GM18909 (cell line): ENCODE results near the gene ABHD5.

Source experiments
- ATAC-seq: cut with Tn5 transposase; IDR thresholded peaks from one replicate; pipeline ENCODE4 v1.9.1; 2021; ENCODE audit warnings: mild to moderate bottlenecking; ENCODE audit not compliant: unreplicated experiment, poor library complexity

ABHD5 gene

GRCh38 chr3:43753741-43754715 lies 63.3 kb downstream of the ABHD5 start:
- ATAC-seq, result no peak

DNA sequence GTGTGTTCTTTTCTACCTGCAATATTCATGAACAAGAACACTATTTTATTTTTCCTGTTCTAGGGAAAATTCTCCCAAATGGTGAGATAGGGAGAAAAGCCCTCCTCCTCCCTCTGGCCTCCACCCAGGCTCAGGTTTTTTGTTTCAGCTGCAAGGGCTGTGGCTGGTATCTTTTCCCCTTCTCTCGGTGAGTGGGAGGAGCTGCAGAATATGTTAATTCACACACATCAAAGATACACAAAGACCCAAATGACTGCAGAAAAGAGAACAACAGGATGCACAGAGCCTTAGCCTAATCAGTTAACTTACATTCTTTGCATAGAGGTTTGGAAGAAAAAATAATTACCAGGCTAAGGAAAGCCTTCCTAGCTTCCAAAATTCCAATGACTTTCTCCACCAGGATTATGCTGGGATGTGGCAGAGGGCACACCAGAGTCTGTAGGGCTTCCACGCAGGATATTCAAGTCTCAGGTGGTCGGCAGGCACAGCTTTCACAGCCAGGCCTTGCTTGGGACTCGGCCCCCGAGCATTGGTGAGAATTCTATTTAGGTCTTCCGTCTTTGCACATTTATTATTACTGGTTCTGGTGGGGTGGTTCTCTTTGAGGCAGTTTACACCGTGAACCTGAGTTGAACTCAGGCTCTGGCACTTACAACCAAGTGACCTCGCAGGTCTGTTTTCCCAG lies 64.9 kb downstream of the ABHD5 start:
- ATAC-seq, result no peak

DNA sequence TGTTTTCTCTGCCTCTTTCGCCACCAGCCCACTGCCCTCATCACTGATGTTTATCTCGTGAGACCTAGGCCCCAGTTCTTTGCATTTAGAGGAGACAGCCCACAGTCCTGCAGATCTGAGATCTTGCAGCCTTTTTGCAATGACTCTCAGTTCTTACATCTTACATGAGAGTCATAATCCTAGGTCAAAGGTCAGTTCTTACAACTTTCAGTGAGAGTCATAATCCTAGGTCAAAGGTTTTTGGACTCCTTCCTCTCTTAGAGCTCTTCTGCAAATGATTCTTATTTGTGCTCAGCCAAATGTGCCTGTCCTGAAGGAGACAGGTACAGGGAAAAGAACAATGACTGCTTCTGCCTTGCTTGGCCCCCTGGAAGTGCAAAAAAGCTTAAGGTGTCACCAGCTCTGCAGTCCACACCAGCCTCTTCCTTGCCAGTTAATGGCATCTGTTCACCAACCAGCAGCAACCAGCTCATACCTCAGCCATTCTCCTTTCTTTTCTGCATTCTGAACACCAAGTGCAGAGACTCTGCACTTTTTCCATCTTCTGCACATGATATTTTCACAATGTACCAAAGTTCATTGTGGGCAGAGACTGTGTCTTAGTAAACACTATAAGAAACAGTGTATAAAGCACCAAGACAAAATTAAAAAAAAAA lies 67.1 kb downstream of the ABHD5 start:
- ATAC-seq, result no peak

- ATAC-seq, result no peak
Observed at GRCh38 chr3:43758592-43759225, 68.0 kb downstream of the ABHD5 start.

GRCh38 chr3:43759297-43759782 lies 68.6 kb downstream of the ABHD5 start:
- ATAC-seq, result no peak

- no peak for ATAC-seq
Observed at GRCh38 chr3:43759938-43760337, 69.2 kb downstream of the ABHD5 start.

DNA sequence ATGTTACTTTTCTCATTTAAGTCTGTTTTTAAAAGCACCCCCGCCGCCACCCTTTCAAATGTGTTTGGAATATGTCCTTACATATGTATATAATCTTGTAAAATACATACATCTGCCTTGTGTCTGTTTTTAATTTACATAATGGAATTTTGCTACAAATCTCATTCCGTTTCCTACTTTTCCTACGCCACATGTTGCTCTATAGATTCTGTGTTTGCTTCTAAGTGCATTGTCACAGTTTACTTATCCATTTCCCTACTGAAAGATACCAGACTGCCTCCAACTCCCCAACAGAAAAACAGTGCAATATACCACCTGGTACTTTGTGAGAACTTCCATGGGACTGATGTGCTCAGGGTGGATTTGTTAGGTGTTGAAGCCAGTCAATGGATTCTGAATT lies 70.2 kb downstream of the ABHD5 start:
- no peak for ATAC-seq

- ATAC-seq, result no peak
Observed at GRCh38 chr3:43762451-43762850, 71.7 kb downstream of the ABHD5 start.

- ATAC-seq, result no peak
Observed at GRCh38 chr3:43764056-43764455, 73.3 kb downstream of the ABHD5 start.

DNA sequence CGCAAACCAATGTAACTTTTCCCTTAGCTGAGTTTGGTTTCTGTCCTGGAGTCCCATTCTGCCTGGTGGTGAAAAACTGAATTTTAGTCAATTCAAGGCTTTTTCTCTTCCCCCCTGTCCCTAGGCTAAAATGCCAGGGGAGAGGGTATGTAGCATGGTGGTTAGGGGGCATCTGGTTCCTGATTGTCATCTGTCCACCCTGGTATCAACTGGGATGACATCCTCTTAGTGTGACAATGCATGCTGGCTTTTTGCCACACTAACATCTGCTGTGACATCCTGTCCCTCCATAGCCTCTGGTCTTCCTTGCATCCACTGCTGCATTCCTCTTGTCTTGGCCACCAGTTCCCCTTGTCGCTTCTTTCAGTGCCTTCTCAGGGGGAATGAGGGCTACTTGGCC lies 73.7 kb downstream of the ABHD5 start:
- ATAC-seq, result no peak

- no peak for ATAC-seq
Observed at GRCh38 chr3:43765521-43765971, 74.8 kb downstream of the ABHD5 start.

DNA sequence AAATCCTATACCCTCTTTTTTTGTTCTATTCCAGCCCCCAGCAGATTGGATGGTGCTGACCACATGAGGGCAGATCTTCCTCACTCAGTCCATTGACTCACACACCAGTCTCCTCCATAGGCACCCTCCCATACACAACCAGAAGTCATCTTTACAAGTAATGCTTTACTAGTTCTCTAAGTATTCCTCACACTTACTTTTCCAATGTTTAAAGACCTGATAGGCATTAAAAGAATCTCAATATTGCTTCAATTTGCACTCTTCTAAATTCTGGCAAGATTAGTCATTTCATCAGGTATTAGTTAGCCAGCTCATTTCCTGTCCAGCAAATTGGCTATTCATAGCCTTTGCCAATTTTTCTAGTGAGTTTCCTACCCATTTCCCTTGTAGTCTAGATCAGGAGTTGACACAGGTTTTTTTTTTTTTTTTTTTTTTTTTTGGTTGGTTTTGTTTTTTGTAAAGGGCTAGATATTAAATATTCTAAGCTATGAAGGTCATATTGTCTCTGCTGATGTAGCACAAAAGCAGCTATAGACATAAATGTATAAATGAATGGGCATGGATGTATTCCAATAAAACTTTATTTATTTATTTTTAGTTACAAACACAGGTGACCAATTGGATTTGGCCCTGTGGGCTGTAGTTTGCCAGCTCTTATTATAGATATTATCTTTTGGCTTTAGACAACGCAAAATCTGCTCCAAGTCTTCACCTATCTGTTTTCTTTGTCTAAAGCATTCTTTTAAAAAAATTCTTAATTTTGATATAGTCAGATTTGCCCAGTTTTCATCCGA lies 76.1 kb downstream of the ABHD5 start:
- no peak for ATAC-seq

DNA sequence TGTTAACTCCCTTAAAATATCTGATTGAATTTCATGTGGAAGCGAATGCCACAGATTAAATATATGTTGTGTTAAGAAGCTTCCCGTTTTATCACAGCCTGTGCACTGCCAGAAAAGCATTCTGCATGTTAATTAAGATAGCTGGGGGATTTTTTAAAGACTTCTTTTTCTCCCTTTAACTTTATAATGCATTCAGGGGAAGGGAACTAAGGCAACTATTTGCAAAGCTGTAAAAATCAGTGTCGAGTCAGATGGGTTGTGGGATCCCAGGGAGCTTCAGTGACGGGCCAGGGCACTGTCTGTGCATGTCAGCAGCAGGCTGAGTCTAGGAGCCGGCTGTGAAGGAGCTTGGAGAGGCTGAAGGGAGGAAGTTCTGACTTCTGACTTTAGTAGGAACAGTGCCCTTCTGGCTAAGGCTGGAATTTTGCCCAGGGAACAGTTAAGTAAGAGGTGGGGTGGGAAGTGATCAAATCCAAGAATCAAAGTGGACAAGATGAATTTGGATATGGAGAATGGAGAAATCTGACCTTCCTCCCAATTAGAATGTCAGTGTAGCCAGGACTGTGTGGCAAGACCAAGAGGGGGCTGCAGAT lies 77.7 kb downstream of the ABHD5 start:
- no peak for ATAC-seq

DNA sequence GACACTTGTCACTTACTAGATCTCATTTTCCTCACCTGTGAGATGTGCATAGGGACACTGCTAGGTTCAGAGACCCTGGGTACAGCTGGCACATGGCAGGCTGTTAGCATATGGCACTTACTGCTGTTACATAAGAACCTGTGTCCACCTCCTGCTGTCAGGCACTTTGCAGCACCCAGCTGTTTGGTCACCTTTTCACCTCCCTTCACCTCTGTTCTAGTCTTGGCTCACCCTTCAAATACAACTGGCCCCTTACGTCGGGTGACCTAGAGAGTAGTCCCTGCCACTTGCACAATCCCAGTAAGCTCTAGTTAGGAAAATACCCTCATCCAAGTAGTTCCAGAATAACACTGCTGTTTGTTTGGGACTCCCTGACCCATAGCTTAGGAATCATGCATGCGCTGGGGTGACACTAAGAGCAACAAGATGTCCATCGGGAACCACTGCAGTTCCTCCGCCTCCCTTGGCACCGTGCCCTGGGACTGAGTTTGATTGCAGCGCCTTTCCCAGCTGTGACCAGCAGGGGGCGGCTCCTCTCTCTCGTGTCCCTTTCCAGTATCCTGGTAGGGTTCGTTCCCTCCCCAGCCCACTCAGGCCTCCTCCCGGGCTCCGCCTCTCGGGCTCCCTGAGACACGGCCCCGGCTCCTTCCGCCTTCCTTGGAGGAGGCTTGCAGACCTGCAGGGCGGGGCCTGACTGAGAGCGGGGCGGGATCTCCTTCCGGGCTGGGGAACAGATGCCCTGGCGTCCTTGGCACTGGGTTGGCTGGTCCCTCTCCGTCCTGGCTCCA lies 78.6 kb downstream of the ABHD5 start:
- peak; percentile 64 for ATAC-seq

- ATAC-seq, result no peak
Observed at GRCh38 chr3:43769885-43770425, 79.2 kb downstream of the ABHD5 start.

DNA sequence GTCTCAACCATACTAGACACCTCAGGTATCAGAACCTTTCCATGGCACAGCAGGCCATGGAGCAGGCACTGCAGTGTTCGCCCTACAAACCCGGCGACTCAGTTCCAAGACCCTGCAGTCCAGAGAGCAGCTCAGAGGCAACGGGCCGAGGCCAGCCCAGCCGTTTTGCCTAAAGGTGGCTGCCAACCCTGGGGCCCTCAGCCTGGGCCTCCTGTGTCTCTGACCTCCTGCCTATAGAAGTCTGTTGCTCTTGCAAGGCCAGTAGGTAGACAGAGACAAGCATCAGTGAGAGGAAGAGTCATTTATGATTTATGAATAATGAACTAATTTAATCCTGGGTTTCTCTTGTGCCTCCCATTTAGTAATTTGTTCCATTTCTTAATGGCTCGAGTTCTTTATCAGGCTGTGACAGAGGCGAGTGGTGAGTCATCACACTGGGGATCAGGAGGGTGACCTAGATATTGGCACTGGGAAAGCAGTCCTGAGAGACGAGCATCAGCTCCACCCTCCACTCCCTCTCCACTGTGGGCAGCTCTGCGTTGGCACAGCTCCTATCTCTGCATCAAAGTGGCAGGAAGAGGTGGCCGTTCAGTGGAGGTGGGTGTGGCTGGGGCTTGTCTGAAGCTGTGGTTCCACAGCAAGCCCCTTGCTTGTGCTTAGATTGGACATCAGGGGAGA lies 79.8 kb downstream of the ABHD5 start:
- ATAC-seq, result no peak

GRCh38 chr3:43771610-43772009 lies 80.9 kb downstream of the ABHD5 start:
- ATAC-seq, result no peak
